Activated T-helper 17 cell treated with anti-CD3 and anti-CD28 coated beads, Interleukin-2, amount 50 U/mL, for 72 hours (primary cell): ENCODE data around the gene EXOSC7. TPM values are rescaled to one million over a fixed set of nuclear protein-coding genes. Genes with fewer than 3 reads are reported as not detected.

Source experiments
- ATAC-seq: fragments of 150-1000 bp; cut with Tn5 transposase; replicated peaks from 2 replicates; pipeline ENCODE4 v1.10.0; 2021; ENCODE audit warnings: mild to moderate bottlenecking, moderate library complexity
- H3K27ac Mint-ChIP-seq: one replicate; pipeline ENCODE4 v1.8.0; 2022; ENCODE audit warnings: mixed read lengths
- H3K27me3 Mint-ChIP-seq: one replicate; pipeline ENCODE4 v1.8.0; 2022; ENCODE audit warnings: mixed read lengths
- H3K36me3 Mint-ChIP-seq: one replicate; pipeline ENCODE4 v1.8.0; 2022; ENCODE audit warnings: low read depth, mild to moderate bottlenecking, mixed read lengths
- H3K4me1 Mint-ChIP-seq: one replicate; pipeline ENCODE4 v1.8.0; 2022; ENCODE audit warnings: mixed read lengths
- H3K4me3 Mint-ChIP-seq: one replicate; pipeline ENCODE4 v1.8.0; 2022; ENCODE audit warnings: mild to moderate bottlenecking, mixed read lengths
- H3K9me3 Mint-ChIP-seq: one replicate; pipeline ENCODE4 v1.8.0; 2022; ENCODE audit warnings: mixed read lengths
- total RNA-seq, 2 donors: library from RNA; stranded (reverse); gene quantifications; one replicate each; pipeline ENCODE4 v1.2.3, GENCODE V29; 2022

EXOSC7 gene
- total RNA-seq, 2 donors from 2014 or later: 47.0 to 70.5 TPM

- H3K4me1 Mint-ChIP-seq: peaks cover 5% of the 10 kb centered on the region
These were observed 79.5 kb downstream of the EXOSC7 start for GRCh38 chr3:45055411-45056143.

DNA sequence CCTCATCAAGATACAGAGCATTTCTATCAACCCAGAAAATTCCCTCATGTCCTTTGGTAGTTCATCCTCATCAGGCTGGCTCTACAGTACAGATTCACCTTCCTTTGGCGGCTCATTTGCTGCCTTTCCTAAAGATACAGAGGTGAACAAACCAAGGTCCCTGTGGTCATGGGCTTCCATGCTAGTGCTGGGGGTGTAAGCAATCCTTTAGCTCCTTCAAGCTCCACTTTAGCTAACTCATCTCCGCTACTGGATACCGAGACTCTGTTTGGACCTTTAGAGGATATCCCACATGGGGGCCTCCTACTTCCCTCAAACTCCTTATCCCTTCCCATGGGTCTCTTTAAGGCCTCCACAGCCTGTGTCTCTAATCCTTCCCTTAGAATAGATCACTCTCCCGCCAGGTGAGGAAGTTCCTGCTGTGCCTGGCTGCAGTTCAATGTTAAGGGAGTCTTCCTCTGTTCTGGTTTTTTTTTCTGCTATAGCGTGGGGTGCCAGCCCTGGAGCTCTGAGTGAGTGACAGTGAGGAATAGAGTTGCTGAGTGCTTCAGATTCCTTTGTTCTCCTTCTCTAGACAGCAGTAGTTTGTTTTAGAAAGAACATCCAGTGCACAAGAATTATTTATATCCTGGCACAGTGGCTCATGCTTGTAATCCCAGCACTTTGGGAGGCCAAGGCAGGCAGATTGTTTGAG lies 80.7 kb downstream of the EXOSC7 start:
- peak overlapping the region; percentile 11 for H3K27ac Mint-ChIP-seq
- no peak for ATAC-seq
- peaks cover 3% of the 10 kb centered on the region for H3K27me3 Mint-ChIP-seq
- no peaks in the 10 kb centered on the region for H3K36me3 Mint-ChIP-seq
- H3K9me3 Mint-ChIP-seq: no peaks in the 10 kb centered on the region
- H3K4me3 Mint-ChIP-seq: no peak overlapping the region
- peaks cover 5% of the 10 kb centered on the region for H3K4me1 Mint-ChIP-seq

More at GRCh38 chr3:45055411-45056143, 79.5 kb downstream of the EXOSC7 start:
- H3K27me3 Mint-ChIP-seq: peaks cover 9% of the 10 kb centered on the region
- H3K4me3 Mint-ChIP-seq: no peak overlapping the region
- ATAC-seq: no peak
- no peaks in the 10 kb centered on the region for H3K9me3 Mint-ChIP-seq
- H3K36me3 Mint-ChIP-seq: no peaks in the 10 kb centered on the region
- H3K27ac Mint-ChIP-seq: no peak overlapping the region

- Mint-ChIP-seq H3K36me3 (no peaks in the 10 kb centered on the region), H3K4me1 (peaks cover 5% of the 10 kb centered on the region), H3K9me3 (no peaks in the 10 kb centered on the region), H3K4me3 (no peak overlapping the region), H3K27ac (peak overlapping the region; percentile 34), H3K27me3 (peaks cover 3% of the 10 kb centered on the region)
- peak; percentile 51 for ATAC-seq
These were observed 81.5 kb downstream of the EXOSC7 start for GRCh38 chr3:45057557-45057956.

DNA sequence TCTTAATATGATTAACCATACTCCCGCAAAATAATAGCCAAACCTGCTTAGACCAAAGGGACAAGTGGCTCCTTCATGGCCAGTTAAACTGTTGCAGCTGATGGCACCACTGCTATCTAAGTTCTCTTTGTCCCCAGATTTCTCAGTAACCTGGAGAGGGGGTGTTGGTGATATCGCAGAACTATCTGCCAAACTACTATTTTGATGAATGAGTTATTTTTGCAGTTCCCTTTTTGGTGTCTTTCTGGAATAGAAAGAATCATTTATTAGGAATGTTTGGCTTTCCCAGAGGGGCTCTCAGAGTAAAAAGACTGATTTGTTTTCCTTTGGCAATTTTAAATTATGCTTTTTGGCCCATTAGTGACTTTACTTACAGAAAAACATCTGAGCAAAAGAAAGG lies 83.1 kb downstream of the EXOSC7 start:
- Mint-ChIP-seq H3K27ac (no peak overlapping the region), H3K9me3 (no peaks in the 10 kb centered on the region), H3K4me1 (peaks cover 5% of the 10 kb centered on the region), H3K36me3 (no peaks in the 10 kb centered on the region), H3K4me3 (no peak overlapping the region), H3K27me3 (peaks cover 3% of the 10 kb centered on the region)
- ATAC-seq: no peak

- ATAC-seq: no peak
- no peak overlapping the region for H3K27ac Mint-ChIP-seq
- no peaks in the 10 kb centered on the region for H3K9me3 Mint-ChIP-seq
- no peaks in the 10 kb centered on the region for H3K36me3 Mint-ChIP-seq
- H3K27me3 Mint-ChIP-seq: peaks cover 3% of the 10 kb centered on the region
- peaks cover 16% of the 10 kb centered on the region for H3K4me1 Mint-ChIP-seq
- H3K4me3 Mint-ChIP-seq: no peak overlapping the region
These were observed 84.3 kb downstream of the EXOSC7 start for GRCh38 chr3:45060165-45060892.

Other genes starting within 250 kb of the EXOSC7 start
- 1 to 10 TPM in 1 of 2 donors, under 1 TPM in 1; 0.73 to 1.7 TPM for gene ZNF501, start 246.6 kb upstream of the EXOSC7 start, total RNA-seq
- gene KIAA1143, start 214.6 kb upstream of the EXOSC7 start, total RNA-seq: 10 to 100 TPM; 21.0 to 26.1 TPM
- 10 to 100 TPM; 25.3 to 34.7 TPM for gene KIF15, start 214.4 kb upstream of the EXOSC7 start, total RNA-seq
- gene TMEM42, start 114.3 kb upstream of the EXOSC7 start, total RNA-seq: 1 to 10 TPM; 6.9 to 7.3 TPM
- not detected for gene TGM4, start 101.6 kb upstream of the EXOSC7 start, total RNA-seq
- gene ZDHHC3, start 70 bp upstream of the EXOSC7 start, total RNA-seq: 10 to 100 TPM; 20.5 to 50.5 TPM
- gene CLEC3B, start 50.1 kb downstream of the EXOSC7 start, total RNA-seq: under 1 TPM; 0.37 to 0.66 TPM
- gene CDCP1, start 170.1 kb downstream of the EXOSC7 start, total RNA-seq: under 1 TPM; 0.17 to 0.53 TPM